OCI-LY1 (cell line): ENCODE data around the gene PLA2G12B.

Experiments used
- H2AFZ ChIP-seq: fragments of 200-600 bp; sonication (generic), shearing (Covaris generic); 2 replicates; pipeline ENCODE4 v1.6.0; 2014; ENCODE audit warnings: antibody characterized with exemption, mild to moderate bottlenecking, low read length
- H3F3A ChIP-seq: fragments of 200-600 bp; sonication (generic), shearing (Covaris generic); 2 replicates; pipeline ENCODE4 v1.6.0; 2014; ENCODE audit warnings: mild to moderate bottlenecking, antibody characterized with exemption, low read length, moderate library complexity; ENCODE audit not compliant: insufficient read depth
- H3K27ac ChIP-seq: fragments of 200-600 bp; sonication (generic); 2 replicates; pipeline ENCODE4 v1.5.1; 2014; ENCODE audit warnings: low read length, mixed run types, mild to moderate bottlenecking, low read depth; ENCODE audit not compliant: poor library complexity, severe bottlenecking
- H3K27me3 ChIP-seq: fragments of 200-600 bp; sonication (generic); 2 replicates; pipeline ENCODE4 v1.6.0; 2014; ENCODE audit warnings: antibody characterized with exemption, mild to moderate bottlenecking, low read length, moderate library complexity; ENCODE audit not compliant: insufficient read depth
- H3K36me3 ChIP-seq: fragments of 200-600 bp; sonication (generic); 2 replicates; pipeline ENCODE4 v1.6.1; 2014; ENCODE audit warnings: mild to moderate bottlenecking, antibody characterized with exemption, low read length, moderate library complexity, mixed read lengths; ENCODE audit not compliant: insufficient read depth
- H3K4me1 ChIP-seq: fragments of 200-600 bp; sonication (generic); 2 replicates; pipeline ENCODE4 v1.5.1; 2014; ENCODE audit warnings: mild to moderate bottlenecking, low read length, moderate library complexity; ENCODE audit not compliant: insufficient read depth, severe bottlenecking
- H3K4me2 ChIP-seq: fragments of 200-600 bp; sonication (generic), shearing (Covaris generic); 2 replicates; pipeline ENCODE4 v1.6.1; 2014; ENCODE audit warnings: low read length
- H3K4me3 ChIP-seq: fragments of 200-600 bp; sonication (generic); 2 replicates; pipeline ENCODE4 v1.5.1; 2014; ENCODE audit warnings: low read length, low read depth, mild to moderate bottlenecking, mixed read lengths; ENCODE audit not compliant: poor library complexity, severe bottlenecking
- H3K79me2 ChIP-seq: fragments of 200-600 bp; shearing (Covaris generic); 2 replicates; pipeline ENCODE4 v1.6.1; 2016; ENCODE audit warnings: mixed run types, low read length, mixed read lengths; ENCODE audit not compliant: insufficient read depth
- H3K9ac ChIP-seq: fragments of 200-600 bp; sonication (generic), shearing (Covaris generic); 2 replicates; pipeline ENCODE4 v1.6.1; 2014; ENCODE audit warnings: mild to moderate bottlenecking, low read length, mixed read lengths
- H3K9me2 ChIP-seq: fragments of 200-600 bp; sonication (generic), shearing (Covaris generic); 2 replicates; pipeline ENCODE4 v1.6.1; 2014; ENCODE audit warnings: low read depth, mild to moderate bottlenecking, low read length, mixed read lengths
- H3K9me3 ChIP-seq: fragments of 200-600 bp; shearing (Covaris generic); 2 replicates; pipeline ENCODE4 v1.6.1; 2014; ENCODE audit warnings: low read length, mixed read lengths
- H4K20me1 ChIP-seq: fragments of 200-600 bp; sonication (generic), shearing (Covaris generic); 2 replicates; pipeline ENCODE4 v1.6.0; 2016; ENCODE audit warnings: mild to moderate bottlenecking, low read length; ENCODE audit not compliant: insufficient read depth
- CTCF ChIP-seq: fragments of 200-600 bp; sonication (generic), shearing (Covaris generic); IDR thresholded peaks from 2 replicates; pipeline ENCODE4 v1.5.1; 2017; ENCODE audit warnings: mild to moderate bottlenecking, antibody characterized with exemption, low read length, moderate library complexity, mixed read lengths
- EZH2 ChIP-seq: fragments of 200-600 bp; sonication (generic), shearing (Covaris generic); IDR thresholded peaks from 2 replicates; pipeline ENCODE4 v1.8.0; 2017; ENCODE audit warnings: borderline replicate concordance, mixed run types, mild to moderate bottlenecking, antibody characterized with exemption, low read length, moderate library complexity, mixed read lengths

PLA2G12B gene

GRCh38 chr10:72930276-72930675 lies 24.3 kb downstream of the PLA2G12B start:
- Histone ChIP-seq H3K27ac (no peak overlapping the region), H3K9me2 (no peaks in the 10 kb centered on the region), H3F3A (no peaks in the 10 kb centered on the region), H2AFZ (no peak overlapping the region), H3K4me3 (no peak overlapping the region), H3K27me3 (no peaks in the 10 kb centered on the region; the same call in 1 of the 2 replicates), H3K79me2 (no peaks in the 10 kb centered on the region), H4K20me1 (no peaks in the 10 kb centered on the region), H3K4me1 (no peaks in the 10 kb centered on the region), H3K4me2 (no peak overlapping the region), H3K36me3 (no peaks in the 10 kb centered on the region), H3K9me3 (no peaks in the 10 kb centered on the region), H3K9ac (no peak overlapping the region)
- no peak for TF ChIP-seq CTCF
- no peak for TF ChIP-seq EZH2

GRCh38 chr10:72928798-72929197 lies 25.8 kb downstream of the PLA2G12B start:
- H3K27ac ChIP-seq, result no peak overlapping the region
- no peak overlapping the region for H2AFZ ChIP-seq

GRCh38 chr10:72927485-72927884 lies 27.1 kb downstream of the PLA2G12B start:
- Histone ChIP-seq H4K20me1 (no peaks in the 10 kb centered on the region), H3K4me3 (no peak overlapping the region)

More at GRCh38 chr10:72928798-72929197, 25.8 kb downstream of the PLA2G12B start:
- Histone ChIP-seq H3K27me3 (no peaks in the 10 kb centered on the region; the same call in 1 of the 2 replicates), H3K36me3 (no peaks in the 10 kb centered on the region), H4K20me1 (no peaks in the 10 kb centered on the region), H3K9me2 (no peaks in the 10 kb centered on the region), H3K4me3 (no peak overlapping the region), H3K9me3 (no peaks in the 10 kb centered on the region), H3K4me1 (no peaks in the 10 kb centered on the region), H3K4me2 (no peak overlapping the region), H3K79me2 (no peaks in the 10 kb centered on the region), H3K9ac (no peak overlapping the region), H3F3A (no peaks in the 10 kb centered on the region)
- TF ChIP-seq EZH2 (no peak), CTCF (no peak)

More at GRCh38 chr10:72927485-72927884, 27.1 kb downstream of the PLA2G12B start:
- no peak overlapping the region for H3K4me2 ChIP-seq
- H3F3A ChIP-seq, result no peaks in the 10 kb centered on the region
- no peak overlapping the region for H2AFZ ChIP-seq
- no peak overlapping the region for H3K9ac ChIP-seq
- no peaks in the 10 kb centered on the region for H3K4me1 ChIP-seq
- no peaks in the 10 kb centered on the region for H3K36me3 ChIP-seq
- H3K27ac ChIP-seq, result no peak overlapping the region
- no peak for TF ChIP-seq EZH2
- no peak for TF ChIP-seq CTCF
- H3K9me3 ChIP-seq, result no peaks in the 10 kb centered on the region
- no peaks in the 10 kb centered on the region for H3K9me2 ChIP-seq
- H3K79me2 ChIP-seq, result no peaks in the 10 kb centered on the region
- H3K27me3 ChIP-seq, result peaks cover 4% of the 10 kb centered on the region; the same call in 1 of the 2 replicates
